PC-3 (cell line): ENCODE results near the gene PLXNA1. TPM values are rescaled to one million over a fixed set of nuclear protein-coding genes. Genes with fewer than 3 reads are reported as not detected.

Experiments
- ATAC-seq: fragments of 200-7000 bp; cut with Tn5 transposase; 2 replicates; pipeline ENCODE4 v1.9.1; 2020; ENCODE audit warnings: mild to moderate bottlenecking, moderate library complexity
- Bru-seq: library from RNA; stranded (reverse); fragments of 400-500 nt; gene quantifications from one replicate; lab custom pipeline; 2021; lab: Mats Ljungman, UMichigan
- BruChase-seq, 2 experiments: library from RNA; stranded (reverse); fragments of 400-500 nt; gene quantifications; one replicate each; lab custom pipeline; 2021; lab: Mats Ljungman, UMichigan
- BruUV-seq: library from RNA; stranded (reverse); fragments of 400-500 nt; replicated peaks from 2 replicates; lab custom pipeline; 2021; lab: Mats Ljungman, UMichigan
- CTCF ChIA-PET: fragments of 300-600 bp; sonication (Branson Sonifier 250); formaldehyde crosslinking; loops from one replicate; lab custom pipeline; 2022; ENCODE audit warnings: antibody characterized with exemption; lab: Charles Lee
- POLR2A ChIA-PET: fragments of 300-600 bp; sonication (Branson Sonifier 250); formaldehyde crosslinking; loops from one replicate; lab custom pipeline; 2022; ENCODE audit warnings: antibody characterized with exemption; ENCODE audit not compliant: unreplicated experiment; lab: Charles Lee
- DNase-seq: peaks from one replicate; pipeline ENCODE4 v3.0.0-alpha.2; 2015
- H2AFZ ChIP-seq: fragments of 300-600 bp; sonication (generic); 2 replicates; pipeline ENCODE4 v1.6.0; 2016; ENCODE audit warnings: antibody characterized with exemption, low read length
- H3F3A ChIP-seq: fragments of 300-600 bp; sonication (generic); one replicate; pipeline ENCODE4 v1.6.0; 2017; ENCODE audit warnings: antibody characterized with exemption, low read length, control low read depth, mild to moderate bottlenecking; ENCODE audit not compliant: unreplicated experiment
- H3K27ac ChIP-seq: fragments of 300-600 bp; sonication (generic); 2 replicates; pipeline ENCODE4 v1.5.1; 2016; ENCODE audit warnings: mild to moderate bottlenecking, low read length
- H3K27me3 ChIP-seq: fragments of 300-600 bp; sonication (generic); 2 replicates; pipeline ENCODE4 v1.6.1; 2016; ENCODE audit warnings: low read length, mixed read lengths
- H3K36me3 ChIP-seq: fragments of 300-600 bp; sonication (generic); 2 replicates; pipeline ENCODE4 v1.6.1; 2016; ENCODE audit warnings: low read depth, mixed run types, low read length, mixed read lengths
- H3K4me1 ChIP-seq: fragments of 300-600 bp; sonication (generic); 2 replicates; pipeline ENCODE4 v1.5.1; 2016; ENCODE audit warnings: low read length; ENCODE audit not compliant: insufficient read depth
- H3K4me2 ChIP-seq: fragments of 300-600 bp; sonication (generic); 2 replicates; pipeline ENCODE4 v1.6.0; 2016; ENCODE audit warnings: low read length
- H3K4me3 ChIP-seq: fragments of 300-600 bp; sonication (generic); 2 replicates; pipeline ENCODE4 v1.5.1; 2016; ENCODE audit warnings: mild to moderate bottlenecking, low read length, mixed read lengths
- H3K79me2 ChIP-seq: fragments of 300-600 bp; sonication (generic); 2 replicates; pipeline ENCODE4 v1.6.1; 2017; ENCODE audit warnings: low read length, mixed read lengths
- H3K9ac ChIP-seq: fragments of 300-600 bp; sonication (generic); 2 replicates; pipeline ENCODE4 v1.6.0; 2016; ENCODE audit warnings: mild to moderate bottlenecking, low read length
- H3K9me2 ChIP-seq: fragments of 300-600 bp; sonication (generic); replicated peaks from 2 replicates; pipeline ENCODE4 v1.6.1; 2016; ENCODE audit warnings: mixed run types, low read length, mixed read lengths
- H3K9me3 ChIP-seq: fragments of 300-600 bp; sonication (generic); 2 replicates; pipeline ENCODE4 v1.6.1; 2016; ENCODE audit warnings: low read length, mixed read lengths
- H4K20me1 ChIP-seq: fragments of 300-600 bp; sonication (generic); 2 replicates; pipeline ENCODE4 v1.6.1; 2016; ENCODE audit warnings: low read length, mixed read lengths
- EZH2 ChIP-seq: fragments of 300-600 bp; sonication (generic); IDR thresholded peaks from one replicate; pipeline ENCODE4 v1.6.1; 2017; ENCODE audit warnings: antibody characterized with exemption, mild to moderate bottlenecking, low read length; ENCODE audit not compliant: unreplicated experiment
- EZH2phosphoT487 ChIP-seq: fragments of 300-600 bp; sonication (generic); IDR thresholded peaks from 2 replicates; pipeline ENCODE4 v1.6.1; 2018; ENCODE audit warnings: mild to moderate bottlenecking, antibody characterized with exemption, low read length, borderline replicate concordance
- intact Hi-C: fragments of 100-400 bp; cut with micrococcal nuclease; formaldehyde crosslinking; loops from 2 replicates; pipeline ENCODE4 v1.9.0; 2023
- long read RNA-seq: library from polyadenylated mRNA; unstranded; transcript quantifications from one replicate; pipeline ENCODE4 v2.0.0, GENCODE V29; 2021; ENCODE audit not compliant: unreplicated experiment
- total RNA-seq: library from RNA; depleted of rRNA; stranded (reverse); fragments of >200 nt; gene quantifications from 2 replicates; pipeline ENCODE4 v1.2.3, GENCODE V29; 2014; rRNA removed
- TF ChIP-seq, protein P1 (sequence below): fragments of 300-600 bp; sonication (generic); conservative IDR thresholded peaks from 2 replicates; pipeline ENCODE4 v1.5.1; 2017; ENCODE audit warnings: antibody characterized with exemption, low read depth, mild to moderate bottlenecking, low read length

PLXNA1 gene
- 30.0 and 38.0 TPM in 2 replicates for total RNA-seq
- Bru-seq, nascent RNA = percentile 54 among the genes with signal in this experiment
- BruChase-seq, experiment 1, labeled RNA remaining after a 6-hour chase = percentile 73 among the genes with signal in this experiment
- BruChase-seq, experiment 2, labeled RNA remaining after a 2-hour chase = percentile 65 among the genes with signal in this experiment
- long read RNA-seq, partial matches to known transcripts = 11 of 60 reads
- long read RNA-seq, other reads (novel, unspliced or antisense) = 49 of 60 reads

DNA sequence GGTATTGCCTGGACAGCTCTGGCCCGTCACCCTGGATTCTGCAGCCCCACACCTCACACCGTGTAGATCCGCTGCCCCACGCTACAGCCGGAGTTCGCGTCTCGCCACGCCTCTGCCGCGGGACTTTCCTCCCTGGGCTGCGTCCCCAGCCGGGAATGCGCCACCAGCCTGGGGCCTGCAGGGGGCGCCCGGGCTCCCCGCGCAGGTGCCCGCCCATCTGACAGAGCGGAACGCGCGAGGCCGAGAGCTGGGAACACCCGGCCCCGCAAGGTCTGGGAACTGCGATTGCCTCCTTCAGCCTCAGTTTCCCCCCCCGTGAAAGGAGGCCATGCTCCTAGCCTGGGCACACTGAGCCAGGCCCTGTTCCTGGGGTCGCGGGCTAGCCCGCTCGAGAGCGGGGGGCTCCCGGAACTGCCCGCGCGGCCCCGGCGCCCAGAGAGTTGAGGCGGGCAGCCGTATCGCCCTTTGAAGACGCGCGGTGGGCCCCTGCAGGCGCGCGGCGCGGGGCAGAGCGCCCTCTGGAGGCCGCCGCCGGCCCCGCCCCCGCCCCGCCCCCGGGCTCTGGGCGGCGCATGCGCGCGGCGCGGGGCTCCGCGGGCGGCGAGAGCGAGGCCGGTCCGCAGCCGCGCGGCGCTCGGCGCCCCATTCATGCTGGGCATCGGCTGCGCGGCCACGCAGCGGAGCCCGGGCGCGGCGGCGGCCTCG, at the start of gene PLXNA1:
Gene PLXNA1, plus strand, starts transcription at position 645 of the 705 bp plus-strand sequence. CDS start 5,479 bp downstream, outside the sequence.
- no peaks in the 10 kb centered on the region for H3F3A ChIP-seq
- H3K27ac ChIP-seq = peak within 1 kb of the TSS; percentile 30; the same call in 1 of the 2 replicates
- H3K4me3 ChIP-seq = peak within 1 kb of the TSS; percentile 83
- no peaks in the 10 kb centered on the region for H3K36me3 ChIP-seq
- TF ChIP-seq, protein P1, sequence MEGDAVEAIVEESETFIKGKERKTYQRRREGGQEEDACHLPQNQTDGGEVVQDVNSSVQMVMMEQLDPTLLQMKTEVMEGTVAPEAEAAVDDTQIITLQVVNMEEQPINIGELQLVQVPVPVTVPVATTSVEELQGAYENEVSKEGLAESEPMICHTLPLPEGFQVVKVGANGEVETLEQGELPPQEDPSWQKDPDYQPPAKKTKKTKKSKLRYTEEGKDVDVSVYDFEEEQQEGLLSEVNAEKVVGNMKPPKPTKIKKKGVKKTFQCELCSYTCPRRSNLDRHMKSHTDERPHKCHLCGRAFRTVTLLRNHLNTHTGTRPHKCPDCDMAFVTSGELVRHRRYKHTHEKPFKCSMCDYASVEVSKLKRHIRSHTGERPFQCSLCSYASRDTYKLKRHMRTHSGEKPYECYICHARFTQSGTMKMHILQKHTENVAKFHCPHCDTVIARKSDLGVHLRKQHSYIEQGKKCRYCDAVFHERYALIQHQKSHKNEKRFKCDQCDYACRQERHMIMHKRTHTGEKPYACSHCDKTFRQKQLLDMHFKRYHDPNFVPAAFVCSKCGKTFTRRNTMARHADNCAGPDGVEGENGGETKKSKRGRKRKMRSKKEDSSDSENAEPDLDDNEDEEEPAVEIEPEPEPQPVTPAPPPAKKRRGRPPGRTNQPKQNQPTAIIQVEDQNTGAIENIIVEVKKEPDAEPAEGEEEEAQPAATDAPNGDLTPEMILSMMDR = peak; percentile 71
- no peak for TF ChIP-seq EZH2phosphoT487
- ChIA-PET POLR2A (no interaction called here), CTCF (interaction anchor here (0.6 to 1.2 kb wide), 5 partner anchors 22 to 232 kb away, joined by 3 to 5 read pairs (median 4); no protein-coding TSS in a partner anchor)
- peaks cover 14% of the 10 kb centered on the region; the same call in 1 of the 2 replicates for H4K20me1 ChIP-seq
- H3K9ac ChIP-seq = peak within 1 kb of the TSS; percentile 78
- H3K4me1 ChIP-seq = peaks cover 7% of the 10 kb centered on the region
- peaks cover 41% of the 10 kb centered on the region for H3K79me2 ChIP-seq
- DNase-seq = peak; percentile 77
- no peaks in the 10 kb centered on the region for H3K27me3 ChIP-seq
- H2AFZ ChIP-seq = peak within 1 kb of the TSS; percentile 96
- intact Hi-C loops = loop anchor here (2.0 to 5.0 kb wide), 3 partner anchors 145 to 305 kb away; no protein-coding TSS in a partner anchor
- H3K9me2 ChIP-seq = no peaks in the 10 kb centered on the region
- peak; percentile 74 for ATAC-seq
- peak within 1 kb of the TSS; percentile 90 for H3K4me2 ChIP-seq
- BruUV-seq = no TSS peak
- H3K9me3 ChIP-seq = no peaks in the 10 kb centered on the region

DNA sequence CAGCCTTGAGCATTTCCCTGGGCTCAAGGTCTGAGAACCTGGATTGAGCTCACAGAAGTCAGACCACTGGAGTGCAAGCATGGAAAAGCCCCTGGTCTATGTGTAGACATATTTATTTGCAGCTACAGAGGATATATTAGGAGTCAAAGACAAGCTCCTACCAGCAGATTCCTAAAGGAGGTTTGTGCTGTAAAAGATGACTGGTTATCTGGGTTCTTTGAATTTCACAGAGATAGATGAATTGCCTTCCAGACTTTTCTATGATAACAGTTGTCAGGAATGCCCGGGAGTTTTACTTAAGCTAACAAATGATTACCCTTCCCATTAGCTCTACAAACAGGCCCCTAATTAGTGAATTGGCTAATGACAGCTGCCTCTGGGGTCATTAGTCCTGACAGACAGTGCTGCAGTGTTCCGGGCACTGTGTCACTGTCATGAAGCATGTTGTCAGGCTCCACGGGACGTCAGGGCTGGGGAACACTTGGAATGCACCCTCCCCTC, 48.8 kb upstream of the PLXNA1 start:
- ChIA-PET POLR2A (no interaction called here), CTCF (no interaction called here)
- no peaks in the 10 kb centered on the region for H3K27me3 ChIP-seq
- BruUV-seq = no TSS peak
- H3K27ac ChIP-seq = no peak overlapping the region
- H3K4me3 ChIP-seq = no peak overlapping the region
- intact Hi-C loops = no loop called here
- no peaks in the 10 kb centered on the region for H3F3A ChIP-seq
- ATAC-seq (no peak), DNase-seq (no peak)
- H3K9ac ChIP-seq = no peak overlapping the region
- TF ChIP-seq EZH2 (no peak), EZH2phosphoT487 (no peak)
- TF ChIP-seq, protein P1 = no peak
- H3K79me2 ChIP-seq = no peaks in the 10 kb centered on the region
- H3K4me2 ChIP-seq = no peak overlapping the region
- H3K4me1 ChIP-seq = peaks cover 26% of the 10 kb centered on the region
- H3K9me3 ChIP-seq = no peaks in the 10 kb centered on the region
- H3K36me3 ChIP-seq = no peaks in the 10 kb centered on the region
- no peaks in the 10 kb centered on the region for H4K20me1 ChIP-seq
- no peak overlapping the region for H2AFZ ChIP-seq
- no peaks in the 10 kb centered on the region for H3K9me2 ChIP-seq
